ENCODE results near the gene HSP90AB1.
A peak's percentile ranks its signal among the peaks of the same experiment; 100 is the strongest.
"Not testable (repeated sequence)": the region's sequence is repeated elsewhere in the genome, so short reads cannot be mapped to it uniquely, and the experiment has no call there.

The HSP90AB1 gene

GRCh38 chr6:44222486-44223318 lies 24.2 kb upstream of the HSP90AB1 start:
- DNase-seq: no peak

- peak; percentile 90 for DNase-seq
Measured at GRCh38 chr6:44223319-44224028, 23.4 kb upstream of the HSP90AB1 start, which contains the start of gene SLC29A1. TSS of gene SLC29A1 (plus strand) at chr6:44223595. CDS start at chr6:44227314, 3,719 bp downstream.

- DNase-seq: peak; percentile 39
Measured at GRCh38 chr6:44224029-44224964, 22.6 kb upstream of the HSP90AB1 start.

- no peak for DNase-seq
Measured at GRCh38 chr6:44224965-44225305, 22.0 kb upstream of the HSP90AB1 start.

GRCh38 chr6:44225579-44226325 lies 21.1 kb upstream of the HSP90AB1 start:
- no peak for DNase-seq

GRCh38 chr6:44226368-44227147 lies 20.3 kb upstream of the HSP90AB1 start:
- no peak for DNase-seq

- no peak for DNase-seq
Measured at GRCh38 chr6:44227148-44227793, 19.6 kb upstream of the HSP90AB1 start.

GRCh38 chr6:44228031-44228430 lies 18.9 kb upstream of the HSP90AB1 start:
- DNase-seq: no peak

GRCh38 chr6:44228433-44228832 lies 18.5 kb upstream of the HSP90AB1 start:
- no peak for DNase-seq

GRCh38 chr6:44228836-44229235 lies 18.1 kb upstream of the HSP90AB1 start:
- no peak for DNase-seq

- no peak for DNase-seq
Measured at GRCh38 chr6:44229376-44230033, 17.4 kb upstream of the HSP90AB1 start.

- no peak for DNase-seq
Measured at GRCh38 chr6:44230034-44230675, 16.7 kb upstream of the HSP90AB1 start.

GRCh38 chr6:44231426-44231825 lies 15.5 kb upstream of the HSP90AB1 start:
- not testable (repeated sequence) for DNase-seq

GRCh38 chr6:44232676-44233566 lies 14.0 kb upstream of the HSP90AB1 start:
- DNase-seq: no peak

GRCh38 chr6:44233567-44234100 lies 13.3 kb upstream of the HSP90AB1 start:
- no peak for DNase-seq

GRCh38 chr6:44234101-44235025 lies 12.5 kb upstream of the HSP90AB1 start:
- DNase-seq: no peak

GRCh38 chr6:44235269-44235668 lies 11.6 kb upstream of the HSP90AB1 start:
- DNase-seq: no peak
